IPS-18c (cell line): ENCODE results near the gene TMEM181.
"Not testable (repeated sequence)": the region's sequence is repeated elsewhere in the genome, so short reads cannot be mapped to it uniquely, and the experiment has no call there.

Source experiments
- H3K4me3 ChIP-seq: 2 replicates; pipeline ENCODE4 v1.7.0; 2013; ENCODE audit warnings: low read depth, mild to moderate bottlenecking, low read length, moderate library complexity; ENCODE audit not compliant: insufficient read depth
- H3K9me3 ChIP-seq: one replicate; pipeline ENCODE4 v1.6.1; 2013; ENCODE audit warnings: mild to moderate bottlenecking, low read length, moderate library complexity; ENCODE audit not compliant: control insufficient read depth, insufficient read depth

Gene TMEM181

DNA sequence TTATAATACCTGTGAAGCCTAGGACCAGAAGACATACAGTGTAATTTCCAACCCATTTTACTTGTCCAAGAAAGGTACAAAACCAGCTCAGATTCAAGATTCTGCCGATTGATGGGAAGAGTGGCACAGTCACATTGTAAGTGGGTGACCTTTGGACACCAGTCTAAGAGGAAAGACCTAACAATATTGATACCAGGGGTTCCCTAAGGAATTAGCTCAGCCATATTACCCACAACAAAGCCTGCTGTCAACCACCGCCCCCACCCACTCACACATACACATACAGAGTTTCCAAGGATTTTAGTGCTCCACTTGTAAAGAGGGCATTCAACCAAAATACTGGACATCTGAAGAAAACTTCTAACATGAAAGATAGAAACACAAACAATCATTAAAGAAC, 27.9 kb upstream of the TMEM181 start:
- H3K4me3 ChIP-seq, result no peak overlapping the region
- no peaks in the 10 kb centered on the region for H3K9me3 ChIP-seq

DNA sequence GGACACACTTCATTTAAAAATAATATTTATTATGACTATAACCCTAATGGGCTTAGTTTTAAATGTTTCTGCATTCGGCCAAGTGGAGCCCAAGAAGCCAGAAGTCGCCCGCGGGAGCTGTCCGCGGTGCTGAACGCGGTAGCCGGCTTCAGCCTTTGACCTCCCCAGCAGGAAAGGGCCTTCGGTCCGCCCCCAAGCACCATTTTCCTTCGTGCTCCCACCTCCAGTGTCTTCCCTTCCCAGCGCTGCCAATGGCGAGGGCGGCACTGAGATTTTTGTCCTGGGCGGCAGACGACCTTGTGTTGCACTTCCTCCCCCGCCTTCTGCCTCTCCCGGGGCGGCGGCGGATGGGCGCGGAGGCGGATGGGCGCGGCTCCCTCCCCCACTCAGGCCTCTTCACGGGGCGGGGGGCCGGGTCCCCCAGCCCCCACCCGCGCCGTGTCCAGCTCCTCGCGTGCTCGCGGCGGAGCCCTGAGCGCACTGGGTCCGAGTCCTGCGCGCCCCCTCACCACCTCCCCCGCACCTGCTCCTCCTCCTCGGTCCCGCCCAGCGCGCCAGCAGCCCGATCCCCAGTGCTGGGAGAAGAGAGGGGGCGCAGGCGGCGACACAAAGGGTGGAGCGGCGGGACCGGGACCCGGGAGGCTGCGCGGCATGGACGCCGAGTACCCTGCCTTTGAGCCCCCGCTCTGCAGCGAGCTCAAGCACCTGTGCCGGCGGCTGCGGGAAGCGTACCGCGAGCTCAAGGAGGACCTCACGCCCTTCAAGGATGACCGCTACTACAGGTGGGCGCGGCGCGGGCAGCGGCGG, 23.6 kb upstream of the TMEM181 start:
- peak overlapping the region; percentile 86 for H3K4me3 ChIP-seq
- H3K9me3 ChIP-seq, result no peaks in the 10 kb centered on the region

DNA sequence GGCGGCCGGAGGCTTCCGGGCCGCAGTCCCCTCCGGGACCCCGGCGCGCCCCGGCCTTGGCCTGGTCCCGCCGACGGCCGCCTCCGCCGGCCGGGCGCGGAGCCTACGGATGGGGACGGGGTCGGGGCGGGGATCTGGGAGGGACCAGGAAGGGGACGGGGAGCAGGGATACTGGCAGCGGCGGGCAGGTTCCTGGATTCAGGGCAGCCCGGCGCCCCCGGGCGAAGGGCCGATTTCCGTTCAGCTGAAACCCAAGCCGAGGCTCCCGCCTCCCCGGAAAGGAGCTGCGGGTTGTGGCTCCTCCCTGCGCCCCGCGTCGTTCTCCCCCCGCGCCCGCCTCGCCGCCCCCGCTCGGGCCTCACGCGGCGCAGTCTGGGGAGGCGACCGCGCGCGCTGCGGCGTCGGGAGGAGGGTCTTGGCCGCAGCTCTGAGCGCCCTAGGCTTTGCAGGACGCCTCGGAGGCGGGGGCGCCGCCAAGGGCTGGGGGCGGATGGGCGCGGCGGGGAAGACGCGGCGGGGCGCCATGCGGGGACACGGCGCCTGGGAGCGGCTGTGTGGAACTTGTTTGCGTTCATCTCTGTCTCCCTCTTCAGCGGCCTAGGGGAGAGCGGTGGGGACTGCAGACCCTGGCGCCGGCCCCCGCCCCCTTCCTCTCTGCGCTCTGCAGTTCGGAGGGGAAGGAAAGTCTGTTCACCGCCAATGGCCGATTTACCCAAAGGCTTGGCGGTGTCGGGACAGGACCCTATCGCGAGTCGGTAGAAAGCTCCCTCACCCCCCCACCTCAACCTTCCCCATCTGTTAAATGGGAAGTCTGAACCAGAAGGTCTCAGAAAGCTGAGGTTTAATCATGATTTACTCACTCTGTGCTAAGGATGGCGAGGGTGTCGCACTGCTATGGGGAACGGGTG, 22.7 kb upstream of the TMEM181 start:
- Histone ChIP-seq H3K4me3 (peak overlapping the region; percentile 86), H3K9me3 (no peaks in the 10 kb centered on the region)

DNA sequence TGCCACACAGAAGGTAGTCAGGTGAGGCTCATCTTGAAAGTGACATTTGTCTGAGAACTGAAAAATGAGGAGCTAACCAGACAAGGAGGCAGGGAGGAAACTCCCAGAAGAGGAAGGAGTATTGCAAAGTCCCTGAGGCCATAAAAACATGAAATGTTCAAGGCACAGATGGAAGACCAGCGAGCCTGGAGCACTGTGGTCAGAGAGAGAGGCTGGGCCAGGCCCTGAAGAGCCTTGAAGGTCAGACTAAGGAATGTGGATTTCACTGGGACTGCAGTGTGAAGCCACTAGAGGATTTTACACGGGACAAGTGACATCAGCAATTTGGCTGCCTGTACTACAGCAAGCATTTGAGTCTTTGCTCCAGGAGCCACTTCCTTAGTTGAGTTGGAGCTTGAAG, 21.1 kb upstream of the TMEM181 start:
- Histone ChIP-seq H3K4me3 (no peak overlapping the region), H3K9me3 (no peaks in the 10 kb centered on the region)

DNA sequence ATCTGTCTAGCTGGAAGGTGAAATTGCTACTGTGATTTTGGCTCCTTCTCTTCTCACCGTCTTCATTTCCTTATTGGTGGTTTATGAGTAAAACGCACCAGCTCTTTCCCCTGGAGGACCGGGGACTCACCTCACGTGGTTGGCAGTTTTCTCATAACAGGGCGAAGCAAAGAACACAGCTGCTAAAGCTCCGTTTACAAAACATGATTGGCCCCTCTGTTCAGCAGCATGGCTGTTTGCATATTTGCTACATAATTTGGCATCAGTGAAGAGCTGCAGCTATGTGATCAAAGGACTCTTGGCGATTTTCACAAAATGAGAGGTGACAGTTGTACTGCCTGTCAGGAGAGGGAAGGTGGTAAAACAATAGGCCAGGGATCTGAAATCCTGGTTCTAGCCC, 20.5 kb upstream of the TMEM181 start:
- Histone ChIP-seq H3K4me3 (no peak overlapping the region), H3K9me3 (no peaks in the 10 kb centered on the region)

DNA sequence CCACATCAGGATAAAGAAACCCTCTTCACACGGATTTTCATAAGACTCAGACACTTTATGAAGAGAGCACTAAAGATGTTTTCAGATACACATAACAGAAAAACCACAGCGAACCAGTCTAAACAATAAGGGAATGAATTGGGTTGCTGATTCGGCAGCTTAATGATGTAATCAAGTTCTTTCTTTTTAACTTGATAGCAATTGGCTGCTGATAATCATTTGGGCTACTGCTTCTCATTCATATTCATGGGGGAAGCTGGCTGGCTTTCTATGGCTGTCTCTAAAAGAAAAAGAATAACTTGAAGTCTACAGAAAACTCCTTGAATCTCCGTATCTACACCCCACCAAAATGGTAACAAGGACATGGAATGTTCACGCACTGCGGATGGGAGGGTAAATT, 20.0 kb upstream of the TMEM181 start:
- Histone ChIP-seq H3K4me3 (no peak overlapping the region), H3K9me3 (no peaks in the 10 kb centered on the region)

DNA sequence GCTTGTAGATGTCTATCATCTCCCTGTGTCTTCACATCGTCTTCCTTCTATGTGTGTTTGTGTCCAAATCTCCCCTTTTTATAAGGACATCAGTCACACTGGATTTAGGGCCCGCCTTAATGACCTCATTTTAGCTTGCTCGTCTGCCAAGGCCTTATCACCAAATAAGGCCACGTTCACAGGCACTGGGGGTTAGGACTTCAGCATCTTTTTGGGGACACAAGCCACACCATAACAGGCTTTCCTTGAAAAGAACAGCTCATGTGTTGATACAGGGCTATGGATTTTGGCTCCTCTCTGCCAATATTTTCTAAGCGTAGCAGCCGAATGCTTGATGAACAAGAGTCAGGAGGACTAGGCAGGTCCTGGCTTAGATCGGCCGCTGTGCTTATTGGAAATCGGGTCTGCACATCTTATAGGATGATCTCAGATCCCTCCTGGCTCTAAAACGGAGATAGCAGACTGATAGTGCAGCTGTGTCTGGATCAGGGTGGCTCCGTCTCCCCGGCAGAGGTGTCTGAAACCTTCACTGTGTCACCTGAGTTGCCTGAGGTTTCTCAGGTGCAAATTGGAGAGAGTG, 16.2 kb upstream of the TMEM181 start:
- no peak overlapping the region for H3K4me3 ChIP-seq
- no peaks in the 10 kb centered on the region for H3K9me3 ChIP-seq

DNA sequence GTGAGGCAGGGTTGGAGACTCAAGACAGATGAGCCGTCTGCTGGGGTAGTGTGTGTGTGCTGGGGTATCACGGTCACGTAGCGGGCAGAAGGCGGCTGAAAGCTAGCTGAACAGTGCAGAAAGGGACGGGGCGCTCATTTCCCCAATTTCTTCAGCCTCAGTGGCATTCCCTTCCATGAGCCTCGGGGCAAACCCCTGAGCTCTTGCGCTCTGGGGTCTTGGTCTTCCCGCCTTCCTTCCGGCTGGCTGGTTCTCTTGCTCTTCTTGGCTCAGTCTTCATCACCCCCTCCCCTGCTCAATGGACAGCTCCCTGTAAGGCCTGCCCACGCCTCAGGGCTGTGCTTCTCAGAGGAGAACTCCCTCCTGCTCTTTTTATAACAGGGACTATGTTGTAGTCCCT, 15.5 kb upstream of the TMEM181 start:
- Histone ChIP-seq H3K4me3 (no peak overlapping the region), H3K9me3 (no peaks in the 10 kb centered on the region)

DNA sequence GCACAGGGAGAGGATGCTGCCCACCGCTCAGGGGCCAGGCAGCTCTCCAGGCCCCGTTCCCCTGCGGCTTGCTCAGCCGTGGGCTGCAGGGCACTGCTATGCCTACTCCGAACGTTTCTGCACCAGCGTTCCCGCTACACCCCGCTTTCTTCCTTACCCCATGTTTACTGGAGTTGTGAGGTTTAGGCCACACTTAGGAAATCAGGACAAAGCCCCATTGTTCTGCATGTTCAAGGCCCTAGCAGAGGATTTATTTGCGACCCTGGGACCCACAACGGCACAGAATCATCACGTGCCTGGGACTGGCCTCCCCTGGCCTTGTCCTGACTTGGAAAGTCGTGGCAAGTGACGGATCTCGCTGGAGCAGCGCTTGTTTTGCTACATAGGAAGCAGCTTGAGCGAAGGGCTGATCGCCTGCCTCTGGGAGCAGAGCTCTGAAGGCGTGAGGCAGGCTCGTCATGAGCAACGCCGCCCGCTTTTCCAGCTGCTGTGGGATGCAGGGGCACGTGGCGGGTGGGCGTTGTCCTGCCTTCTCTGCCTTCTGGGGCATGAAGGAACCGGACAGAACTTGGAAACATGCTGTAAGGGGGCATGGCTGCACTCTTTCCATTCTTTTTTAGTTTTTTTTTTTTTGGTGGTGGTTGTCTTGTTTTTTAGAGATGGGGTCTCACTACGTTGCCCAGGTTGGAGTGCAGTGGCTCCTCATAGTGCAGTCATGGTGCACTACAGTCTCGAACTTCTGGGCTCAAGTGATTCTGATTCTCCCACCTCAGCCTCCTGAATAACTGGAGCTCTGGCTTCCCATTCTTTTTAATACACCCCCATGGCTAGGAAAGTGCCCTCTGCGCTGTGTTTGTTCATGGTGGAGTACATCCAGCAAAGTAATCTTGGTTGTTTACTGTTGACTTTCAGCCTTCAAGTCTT, 14.6 kb upstream of the TMEM181 start:
- Histone ChIP-seq H3K9me3 (no peaks in the 10 kb centered on the region), H3K4me3 (no peak overlapping the region)

DNA sequence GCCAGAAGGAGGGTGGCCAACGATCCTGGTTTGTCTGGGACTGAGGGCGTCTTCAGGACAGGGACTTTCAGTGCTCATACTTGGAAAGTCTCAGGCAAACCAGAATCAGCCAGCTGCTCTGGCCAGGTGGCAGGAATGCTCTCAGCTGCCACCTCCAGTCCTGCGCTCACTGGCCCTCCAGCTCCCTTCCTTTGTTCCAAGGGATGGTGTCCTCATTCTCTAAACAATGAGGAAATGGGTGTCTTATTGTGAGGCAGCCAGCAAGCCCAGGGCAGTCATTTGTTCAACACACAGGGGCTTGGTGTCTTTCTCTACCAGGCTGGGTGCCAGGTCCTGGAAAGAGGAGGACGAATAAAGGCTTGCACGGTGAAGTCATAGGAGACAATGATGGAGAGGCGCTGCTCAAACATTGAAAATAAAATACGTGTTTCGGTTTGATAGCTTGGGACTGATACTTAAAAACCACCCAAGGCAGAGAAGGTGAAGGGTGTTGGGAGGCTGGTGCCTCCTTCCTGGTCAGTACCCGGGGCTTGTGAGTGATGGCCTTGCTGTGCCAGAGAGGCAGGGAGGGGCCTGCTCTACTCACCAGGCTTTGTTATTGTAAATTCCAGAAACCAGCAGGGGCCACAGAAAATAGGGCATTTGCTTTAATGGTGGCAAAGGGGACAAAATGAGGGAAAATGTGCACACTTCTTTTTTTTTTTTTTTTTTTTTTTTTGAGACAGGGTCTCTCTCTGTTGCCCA, 11.3 kb upstream of the TMEM181 start:
- no peak overlapping the region for H3K4me3 ChIP-seq
- H3K9me3 ChIP-seq, result no peaks in the 10 kb centered on the region

DNA sequence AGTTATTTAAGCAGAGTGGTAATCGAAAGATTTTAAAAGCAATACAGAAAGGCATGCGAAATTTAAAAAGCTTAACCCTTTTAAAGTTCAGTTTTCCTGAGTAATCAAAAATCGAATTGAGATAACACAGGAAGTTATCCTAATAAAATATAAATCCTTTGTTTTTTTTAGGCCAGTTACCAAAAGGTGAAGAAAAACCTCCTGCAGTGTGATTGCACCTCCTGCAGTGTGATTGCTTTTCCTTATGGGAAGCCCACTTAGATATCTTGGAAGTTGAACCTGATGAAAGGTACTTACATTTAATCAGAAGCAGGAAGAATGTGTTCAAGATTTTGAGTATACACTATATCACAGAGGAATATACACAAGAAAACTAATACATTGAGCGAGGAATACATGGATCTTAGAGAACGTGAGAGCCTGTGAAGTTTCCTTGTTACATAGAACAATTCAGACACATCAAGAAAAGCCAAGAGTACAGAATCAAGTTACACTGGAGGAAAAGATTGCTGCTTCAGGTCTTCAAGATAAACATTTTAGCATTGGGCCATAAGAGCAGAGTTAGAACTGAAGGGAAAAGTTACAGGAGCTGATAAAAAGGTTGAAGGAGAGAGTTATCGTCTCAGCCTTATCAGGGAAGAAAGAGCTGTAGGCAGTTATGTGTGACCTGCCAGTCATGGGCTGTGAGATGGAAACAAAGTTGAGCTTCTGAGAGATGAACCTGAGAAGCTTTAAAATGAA, 7.7 kb upstream of the TMEM181 start:
- Histone ChIP-seq H3K9me3 (no peaks in the 10 kb centered on the region), H3K4me3 (no peak overlapping the region)

DNA sequence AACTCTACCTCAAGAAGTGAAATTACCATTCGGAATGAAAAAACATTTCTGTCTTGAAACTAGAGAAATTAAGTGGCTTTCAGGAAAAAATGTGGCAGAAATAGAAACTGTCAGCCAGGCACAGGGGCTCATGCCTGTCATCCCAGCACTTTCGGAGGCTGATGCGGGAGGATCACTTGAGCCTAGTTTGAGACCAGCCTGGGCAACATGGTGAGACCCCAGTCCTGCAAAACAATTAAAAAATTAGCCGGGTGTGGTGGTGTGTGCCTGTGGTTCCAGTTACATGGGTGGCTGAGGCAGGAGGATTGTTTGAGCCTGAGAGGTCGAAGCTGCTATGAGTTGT, 7.1 kb upstream of the TMEM181 start:
- Histone ChIP-seq H3K4me3 (no peak overlapping the region), H3K9me3 (no peaks in the 10 kb centered on the region)

DNA sequence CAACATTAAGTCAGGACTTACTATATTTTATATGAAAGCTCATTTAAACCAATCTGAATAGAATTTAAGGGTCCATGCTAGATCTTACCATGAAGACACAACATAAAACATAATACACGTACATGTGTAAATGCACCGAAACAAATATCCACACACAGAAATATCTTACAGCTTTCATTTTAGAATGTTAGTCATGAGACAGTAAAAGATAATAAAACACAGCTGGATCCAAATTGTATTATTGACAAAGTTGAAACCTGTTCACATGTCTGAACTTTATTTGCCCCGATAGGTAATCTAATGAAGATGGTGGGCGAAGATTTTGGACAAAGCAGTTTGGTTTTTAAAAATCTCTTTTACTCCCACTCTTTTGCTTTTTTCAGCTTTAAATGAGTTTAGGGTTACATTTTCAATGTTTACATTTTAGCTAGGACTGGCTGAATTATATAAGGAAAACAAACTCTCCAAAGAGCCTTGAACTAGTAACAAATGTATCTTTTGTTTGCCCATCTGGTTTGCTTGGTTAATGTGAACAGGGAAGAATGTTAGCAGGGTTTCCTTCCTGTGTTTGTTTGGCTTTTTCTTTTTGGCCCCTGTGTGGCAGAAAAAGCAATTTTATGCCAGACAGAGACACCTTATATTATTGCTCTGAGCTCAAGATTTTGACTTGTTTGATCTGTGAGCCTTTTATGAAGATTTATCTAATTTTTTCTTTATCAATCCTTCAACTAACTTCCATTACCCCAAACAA, 5.1 kb upstream of the TMEM181 start:
- H3K4me3 ChIP-seq, result no peak overlapping the region
- H3K9me3 ChIP-seq, result peaks cover 3% of the 10 kb centered on the region

DNA sequence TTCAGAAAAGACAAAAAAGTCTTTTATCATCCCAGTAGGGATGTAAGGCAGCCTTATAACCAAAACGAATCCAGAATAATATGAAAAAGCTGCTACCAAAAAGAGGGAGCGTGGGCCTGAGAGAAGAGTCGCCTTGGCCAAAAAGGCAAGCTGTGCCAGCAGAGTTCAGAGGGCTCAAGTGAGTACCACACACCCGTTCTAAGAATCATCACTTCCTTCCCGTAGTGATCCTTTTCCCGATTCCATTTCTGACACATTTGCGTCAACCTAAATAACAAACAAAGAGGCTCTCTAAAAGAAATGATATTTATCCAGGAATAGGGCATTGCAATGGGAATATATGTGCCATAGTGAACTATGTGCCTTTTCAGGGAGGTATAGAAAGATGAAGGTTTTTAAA, 3.8 kb upstream of the TMEM181 start:
- peaks cover 5% of the 10 kb centered on the region for H3K9me3 ChIP-seq
- no peak overlapping the region for H3K4me3 ChIP-seq

DNA sequence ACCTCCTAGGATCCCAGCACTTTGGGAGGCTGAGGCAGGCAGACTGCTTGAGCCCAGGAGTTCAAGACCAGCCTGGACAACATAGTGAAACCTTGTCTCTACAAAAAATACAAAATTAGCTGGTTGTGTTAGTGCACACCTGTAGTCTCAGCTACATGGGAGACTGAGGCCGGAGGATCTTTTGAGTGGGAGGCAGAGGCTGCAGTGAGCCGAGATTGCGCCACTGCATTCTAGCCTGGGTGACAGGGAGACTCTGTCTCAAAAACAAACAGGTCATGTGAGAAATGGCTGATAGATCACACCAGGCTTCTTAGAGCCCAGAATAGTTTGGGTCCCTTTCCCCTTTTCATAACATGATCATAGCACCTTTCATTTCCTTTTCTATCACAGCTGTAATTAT, 2.8 kb upstream of the TMEM181 start:
- H3K9me3 ChIP-seq, H3K4me3 ChIP-seq: not testable (repeated sequence)
